Activated naive CD4-positive, alpha-beta T cell treated with anti-CD3 and anti-CD28 coated beads for 36 hours (primary cell): Measurements from ENCODE around the gene WSB1. TPM values are rescaled to one million over a fixed set of nuclear protein-coding genes. Genes with fewer than 3 reads are reported as not detected.
"Not testable (repeated sequence)": the region's sequence is repeated elsewhere in the genome, so short reads cannot be mapped to it uniquely, and the experiment has no call there.

Experiments
- CTCF ChIA-PET: fragments of 350-600 bp; sonication (Branson Sonifier 250); formaldehyde crosslinking; loops from one replicate; lab custom pipeline; 2021; ENCODE audit warnings: antibody characterized with exemption; lab: Charles Lee
- DNase-seq: peaks from one replicate; pipeline ENCODE4 v3.0.0-alpha.2; 2020
- H3K27ac Mint-ChIP-seq: one replicate; pipeline ENCODE4 v1.8.0; 2021; ENCODE audit warnings: mild to moderate bottlenecking, mixed read lengths
- H3K27me3 Mint-ChIP-seq: one replicate; pipeline ENCODE4 v1.8.0; 2021; ENCODE audit warnings: low read depth, mixed read lengths
- H3K36me3 Mint-ChIP-seq: one replicate; pipeline ENCODE4 v1.8.0; 2021; ENCODE audit warnings: low read depth, mixed read lengths
- H3K4me1 Mint-ChIP-seq: one replicate; pipeline ENCODE4 v1.8.0; 2021; ENCODE audit warnings: low read depth, mixed read lengths
- H3K4me3 Mint-ChIP-seq: one replicate; pipeline ENCODE4 v1.8.0; 2021; ENCODE audit warnings: mild to moderate bottlenecking, moderate library complexity, mixed read lengths
- H3K9me3 Mint-ChIP-seq: one replicate; pipeline ENCODE4 v1.8.0; 2021; ENCODE audit warnings: mixed read lengths
- intact Hi-C: fragments of 100-400 bp; cut with micrococcal nuclease; formaldehyde crosslinking; loops from one replicate; pipeline ENCODE4 v1.15.1; 2023
- total RNA-seq, 2 experiments: library from RNA; stranded (reverse); gene quantifications; one replicate each; pipeline ENCODE4 v1.2.3, GENCODE V29; 2021

The WSB1 gene, protein sequence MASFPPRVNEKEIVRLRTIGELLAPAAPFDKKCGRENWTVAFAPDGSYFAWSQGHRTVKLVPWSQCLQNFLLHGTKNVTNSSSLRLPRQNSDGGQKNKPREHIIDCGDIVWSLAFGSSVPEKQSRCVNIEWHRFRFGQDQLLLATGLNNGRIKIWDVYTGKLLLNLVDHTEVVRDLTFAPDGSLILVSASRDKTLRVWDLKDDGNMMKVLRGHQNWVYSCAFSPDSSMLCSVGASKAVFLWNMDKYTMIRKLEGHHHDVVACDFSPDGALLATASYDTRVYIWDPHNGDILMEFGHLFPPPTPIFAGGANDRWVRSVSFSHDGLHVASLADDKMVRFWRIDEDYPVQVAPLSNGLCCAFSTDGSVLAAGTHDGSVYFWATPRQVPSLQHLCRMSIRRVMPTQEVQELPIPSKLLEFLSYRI
- 100 to 1,000 TPM; 112 to 118 TPM for total RNA-seq

GRCh38 chr17:27293898-27294688 lies at the start of gene WSB1:
WSB1 (plus strand) TSS chr17:27294114; CDS start chr17:27294396, 282 bp downstream.
- H3K4me3 Mint-ChIP-seq = peak within 1 kb of the TSS; percentile 96
- H3K4me1 Mint-ChIP-seq = peaks cover 36% of the 10 kb centered on the region
- peaks cover 11% of the 10 kb centered on the region for H3K36me3 Mint-ChIP-seq
- CTCF ChIA-PET = interaction anchor here (0.6 to 4.3 kb wide), 5 partner anchors 36 to 957 kb away, joined by 4 to 29 read pairs (median 6); no protein-coding TSS in a partner anchor
- H3K27me3 Mint-ChIP-seq = no peaks in the 10 kb centered on the region
- H3K9me3 Mint-ChIP-seq = no peaks in the 10 kb centered on the region
- peak; percentile 91 for DNase-seq
- peak within 1 kb of the TSS; percentile 99 for H3K27ac Mint-ChIP-seq
- intact Hi-C loops = loop anchor here (1.0 to 10.0 kb wide), 6 partner anchors 38 to 591 kb away; partner anchors contain the start of gene KSR1

DNA sequence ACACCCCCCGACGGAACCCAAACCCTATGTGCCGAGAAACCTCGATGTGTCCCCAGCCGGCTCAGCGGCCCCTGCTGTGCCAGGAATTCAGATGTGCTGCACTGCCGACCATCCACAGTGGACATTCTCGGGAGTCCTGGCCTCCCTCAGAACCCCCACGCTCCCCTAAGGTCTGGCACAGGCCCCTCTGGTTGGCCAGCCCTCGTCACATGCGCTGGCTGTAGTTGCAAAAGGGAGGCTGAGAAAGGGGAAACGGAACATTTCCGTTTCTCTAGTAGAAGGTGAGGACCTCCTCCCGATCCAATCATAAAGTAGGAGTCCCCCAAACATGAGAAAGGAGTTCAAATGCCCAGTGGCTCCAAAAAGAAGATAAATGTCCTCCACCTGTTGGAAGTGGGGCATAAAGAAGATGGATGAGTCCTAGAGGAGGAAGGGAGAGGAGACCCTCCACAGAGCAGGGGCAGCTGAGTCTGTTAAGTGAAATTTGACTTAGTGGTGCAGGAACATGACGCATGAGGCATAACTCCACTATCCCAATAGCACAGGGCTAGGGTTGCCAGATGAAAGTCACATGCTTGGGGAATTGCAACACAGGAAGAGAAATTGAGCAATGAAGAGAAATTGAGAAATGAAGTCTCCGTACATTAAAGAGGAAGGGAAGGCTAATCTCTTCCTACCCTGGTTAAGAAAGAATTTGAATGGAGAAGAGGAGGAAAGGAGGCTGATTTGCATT lies 49.3 kb upstream of the WSB1 start:
- Mint-ChIP-seq H3K27ac (no peak overlapping the region), H3K4me3 (no peak overlapping the region), H3K27me3 (peaks cover 3% of the 10 kb centered on the region), H3K36me3 (no peaks in the 10 kb centered on the region), H3K9me3 (no peaks in the 10 kb centered on the region), H3K4me1 (peaks cover 2% of the 10 kb centered on the region)
- intact Hi-C loops = loop anchor here (1.0 kb wide), 2 partner anchors 50 to 88 kb away; partner anchors contain the start of gene WSB1
- no peak for DNase-seq
- CTCF ChIA-PET = interaction anchor here (1.1 to 3.3 kb wide), 6 partner anchors 8 to 357 kb away, joined by 3 to 15 read pairs (median 5); no protein-coding TSS in a partner anchor

GRCh38 chr17:27245230-27245696 lies 48.7 kb upstream of the WSB1 start:
- Mint-ChIP-seq H3K9me3 (no peaks in the 10 kb centered on the region), H3K27me3 (peaks cover 3% of the 10 kb centered on the region), H3K4me3 (no peak overlapping the region), H3K36me3 (no peaks in the 10 kb centered on the region), H3K27ac (no peak overlapping the region), H3K4me1 (no peaks in the 10 kb centered on the region)
- peak; percentile 73 for DNase-seq
- CTCF ChIA-PET = interaction anchor here (0.7 to 3.3 kb wide), 8 partner anchors 9 to 357 kb away, joined by 3 to 15 read pairs (median 4); no protein-coding TSS in a partner anchor
- intact Hi-C loops = loop anchor here (1.0 kb wide), 2 partner anchors 49 to 87 kb away; partner anchors contain the start of gene WSB1

DNA sequence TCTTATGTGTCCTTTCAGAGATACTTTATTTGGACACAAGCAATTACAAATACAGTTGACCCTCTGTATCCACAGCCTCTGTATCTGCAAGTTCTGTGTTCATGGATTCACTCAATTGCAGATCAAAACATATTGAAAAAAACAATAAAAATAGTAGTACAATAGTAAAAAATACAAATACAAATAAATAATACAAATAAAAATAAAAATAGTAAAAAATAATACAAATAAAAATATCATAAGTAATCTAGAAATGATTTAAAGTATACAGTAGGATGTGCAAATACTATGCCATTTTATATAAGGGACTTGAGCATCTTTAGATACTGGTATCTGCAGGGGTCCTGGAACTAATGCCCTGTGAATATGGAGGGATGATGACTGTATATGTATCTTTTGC lies 47.4 kb upstream of the WSB1 start:
- intact Hi-C loops = no loop called here

GRCh38 chr17:27247071-27247957 lies 46.6 kb upstream of the WSB1 start:
- no peaks in the 10 kb centered on the region for H3K9me3 Mint-ChIP-seq
- H3K4me1 Mint-ChIP-seq = no peaks in the 10 kb centered on the region
- H3K27ac Mint-ChIP-seq = no peak overlapping the region
- peaks cover 10% of the 10 kb centered on the region for H3K27me3 Mint-ChIP-seq
- H3K4me3 Mint-ChIP-seq = no peak overlapping the region
- no peaks in the 10 kb centered on the region for H3K36me3 Mint-ChIP-seq
- DNase-seq = no peak
- intact Hi-C loops = no loop called here
- CTCF ChIA-PET = interaction anchor here (3.3 kb wide), 1 partner anchor 11 kb away, joined by 15 read pairs; no protein-coding TSS in a partner anchor

More for the DNA sequence above, 47.4 kb upstream of the WSB1 start:
- Mint-ChIP-seq H3K4me1 (no peaks in the 10 kb centered on the region), H3K27ac (no peak overlapping the region), H3K36me3 (no peaks in the 10 kb centered on the region), H3K9me3 (no peaks in the 10 kb centered on the region), H3K4me3 (no peak overlapping the region), H3K27me3 (peaks cover 7% of the 10 kb centered on the region)
- CTCF ChIA-PET = interaction anchor here (1.5 to 3.3 kb wide), 2 partner anchors 10 to 86 kb away, joined by 11 to 15 read pairs; no protein-coding TSS in a partner anchor
- DNase-seq = no peak

GRCh38 chr17:27247958-27248342 lies 46.0 kb upstream of the WSB1 start:
- CTCF ChIA-PET = no interaction called here
- H3K4me1 Mint-ChIP-seq = no peaks in the 10 kb centered on the region
- intact Hi-C loops = no loop called here
- no peaks in the 10 kb centered on the region for H3K9me3 Mint-ChIP-seq
- peaks cover 10% of the 10 kb centered on the region for H3K27me3 Mint-ChIP-seq
- DNase-seq = no peak
- H3K36me3 Mint-ChIP-seq = no peaks in the 10 kb centered on the region
- H3K27ac Mint-ChIP-seq = no peak overlapping the region
- no peak overlapping the region for H3K4me3 Mint-ChIP-seq

GRCh38 chr17:27250791-27251190 lies 43.1 kb upstream of the WSB1 start:
- H3K4me1 Mint-ChIP-seq, H3K9me3 Mint-ChIP-seq, H3K36me3 Mint-ChIP-seq, H3K4me3 Mint-ChIP-seq, H3K27ac Mint-ChIP-seq, intact Hi-C loops, DNase-seq: not testable (repeated sequence)
- peaks cover 10% of the 10 kb centered on the region for H3K27me3 Mint-ChIP-seq
- CTCF ChIA-PET = interaction anchor here (1.5 kb wide), 1 partner anchor 404 kb away, joined by 3 read pairs; no protein-coding TSS in a partner anchor

DNA sequence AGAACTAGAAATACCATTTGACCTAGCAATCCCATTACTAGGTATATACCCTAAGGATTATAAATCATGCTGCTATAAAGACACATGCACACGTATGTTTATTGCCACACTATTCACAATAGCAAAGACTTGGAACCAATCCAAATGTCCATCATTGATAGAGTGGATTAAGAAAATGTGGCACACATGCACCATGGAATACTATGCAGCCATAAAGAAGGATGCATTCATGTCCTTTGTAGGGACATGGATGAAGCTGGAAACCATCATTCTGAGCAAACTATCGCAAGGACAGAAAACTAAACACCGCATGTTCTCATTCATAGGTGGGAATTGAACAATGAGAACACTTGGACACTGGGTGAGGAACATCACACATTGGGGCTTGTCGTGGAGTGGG lies 39.1 kb upstream of the WSB1 start:
- H3K9me3 Mint-ChIP-seq, H3K27ac Mint-ChIP-seq, H3K27me3 Mint-ChIP-seq, DNase-seq, CTCF ChIA-PET, H3K4me1 Mint-ChIP-seq, intact Hi-C loops, H3K36me3 Mint-ChIP-seq, H3K4me3 Mint-ChIP-seq: not testable (repeated sequence)

GRCh38 chr17:27256225-27257030 lies 37.5 kb upstream of the WSB1 start:
- CTCF ChIA-PET = no interaction called here
- Mint-ChIP-seq H3K4me1 (no peaks in the 10 kb centered on the region), H3K9me3 (no peaks in the 10 kb centered on the region), H3K4me3 (no peak overlapping the region), H3K27ac (no peak overlapping the region), H3K27me3 (peaks cover 4% of the 10 kb centered on the region), H3K36me3 (no peaks in the 10 kb centered on the region)
- no peak for DNase-seq
- intact Hi-C loops = no loop called here

DNA sequence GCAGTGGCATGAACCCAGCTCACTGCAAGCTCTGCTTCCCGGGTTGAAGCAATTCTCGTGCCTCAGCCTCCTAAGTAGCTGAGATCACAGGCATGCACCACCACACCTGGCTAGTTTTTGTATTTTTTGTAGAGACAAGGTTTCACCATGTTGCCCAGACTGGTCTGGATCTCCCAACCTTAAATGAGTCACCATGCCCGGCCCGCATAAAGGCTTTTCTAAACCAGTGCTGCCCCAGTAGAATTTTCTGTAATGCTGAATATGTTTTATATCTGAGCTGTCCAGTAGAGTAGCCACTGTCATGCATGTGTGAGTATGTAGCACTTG lies 36.9 kb upstream of the WSB1 start:
- Mint-ChIP-seq H3K4me3 (no peak overlapping the region), H3K4me1 (no peaks in the 10 kb centered on the region), H3K27ac (no peak overlapping the region), H3K27me3 (no peaks in the 10 kb centered on the region), H3K36me3 (no peaks in the 10 kb centered on the region), H3K9me3 (no peaks in the 10 kb centered on the region)
- DNase-seq = no peak
- CTCF ChIA-PET = no interaction called here
- intact Hi-C loops = no loop called here
